Common myeloid progenitor, CD34-positive (primary cell): ENCODE data around the gene ZFAND2B.

ENCODE experiments used
- CTCF ChIA-PET: fragments of 350-600 bp; sonication (Branson Sonifier 250); formaldehyde crosslinking; loops from one replicate; lab custom pipeline; 2021; ENCODE audit warnings: antibody characterized with exemption; lab: Charles Lee
- POLR2A ChIA-PET: fragments of 350-600 bp; sonication (Branson Sonifier 250); formaldehyde crosslinking; loops from one replicate; lab custom pipeline; 2021; ENCODE audit warnings: antibody characterized with exemption; lab: Charles Lee
- DNase-seq, 3 donors: peaks; one replicate each; pipeline versions ENCODE4 v3.0.0 to v3.0.0-alpha.2; 2013
- H3K27ac ChIP-seq, 2 experiments: 1 replicate in 1 of 2; 2 replicates in 1 of 2; pipeline ENCODE4 v1.7.0; 2013; ENCODE audit warnings: inconsistent platforms in 2 of 2, low read length in 2 of 2, mild to moderate bottlenecking in 2 of 2, low read depth in 1 of 2, moderate library complexity in 1 of 2; ENCODE audit not compliant: severe bottlenecking in 2 of 2, insufficient read depth in 1 of 2, poor library complexity in 1 of 2
- H3K27me3 ChIP-seq, 5 experiments: replicated peaks in 2 of 5; 1 replicate in 3 of 5; 2 replicates in 2 of 5; pipeline versions ENCODE4 v1.6.1 to v1.7.0; 2013; ENCODE audit warnings: low read length in 4 of 5, mild to moderate bottlenecking in 2 of 5, moderate library complexity in 2 of 5, inconsistent platforms in 1 of 5; ENCODE audit not compliant: insufficient read depth in 5 of 5, control insufficient read depth in 4 of 5
- H3K36me3 ChIP-seq, 4 experiments: 1 replicate in 2 of 4; 2 replicates in 2 of 4; pipeline versions ENCODE4 v1.6.1 to v1.7.0; 2013; ENCODE audit warnings: low read length in 3 of 4, control low read depth in 1 of 4, mild to moderate bottlenecking in 1 of 4; ENCODE audit not compliant: control insufficient read depth in 4 of 4, insufficient read depth in 4 of 4
- H3K4me1 ChIP-seq, 4 experiments: 1 replicate in 3 of 4; 2 replicates in 1 of 4; pipeline versions ENCODE4 v1.6.1 to v1.7.1; 2013; ENCODE audit warnings: low read length in 3 of 4, mild to moderate bottlenecking in 3 of 4, control low read depth in 1 of 4, inconsistent platforms in 1 of 4, moderate library complexity in 1 of 4; ENCODE audit not compliant: control insufficient read depth in 4 of 4, insufficient read depth in 4 of 4; ENCODE audit errors: control extremely low read depth in 1 of 4
- H3K4me3 ChIP-seq, 7 experiments: 1 replicate in 4 of 7; 2 replicates in 3 of 7; pipeline versions ENCODE4 v1.5.1 to v1.7.0; 2013; ENCODE audit warnings: mild to moderate bottlenecking in 7 of 7, low read length in 6 of 7, moderate library complexity in 6 of 7, inconsistent platforms in 2 of 7, low read depth in 2 of 7, control low read depth in 1 of 7; ENCODE audit not compliant: insufficient read depth in 4 of 7, control insufficient read depth in 1 of 7; ENCODE audit errors: extremely low read depth in 1 of 7
- H3K9me3 ChIP-seq, 5 experiments: 1 replicate in 4 of 5; 2 replicates in 1 of 5; pipeline versions ENCODE4 v1.6.1 to v1.7.1; 2013; ENCODE audit warnings: low read length in 4 of 5, mild to moderate bottlenecking in 2 of 5, inconsistent platforms in 1 of 5, low read depth in 1 of 5, moderate library complexity in 1 of 5; ENCODE audit not compliant: control insufficient read depth in 4 of 5, insufficient read depth in 2 of 5; ENCODE audit errors: control extremely low read depth in 1 of 5
- WGBS: methylation state at CpG from one replicate; pipeline ENCODE4 v1.1.5; 2013; ENCODE audit not compliant: insufficient coverage; 5-methylcytosine and 5-hydroxymethylcytosine counted together

The ZFAND2B gene

DNA sequence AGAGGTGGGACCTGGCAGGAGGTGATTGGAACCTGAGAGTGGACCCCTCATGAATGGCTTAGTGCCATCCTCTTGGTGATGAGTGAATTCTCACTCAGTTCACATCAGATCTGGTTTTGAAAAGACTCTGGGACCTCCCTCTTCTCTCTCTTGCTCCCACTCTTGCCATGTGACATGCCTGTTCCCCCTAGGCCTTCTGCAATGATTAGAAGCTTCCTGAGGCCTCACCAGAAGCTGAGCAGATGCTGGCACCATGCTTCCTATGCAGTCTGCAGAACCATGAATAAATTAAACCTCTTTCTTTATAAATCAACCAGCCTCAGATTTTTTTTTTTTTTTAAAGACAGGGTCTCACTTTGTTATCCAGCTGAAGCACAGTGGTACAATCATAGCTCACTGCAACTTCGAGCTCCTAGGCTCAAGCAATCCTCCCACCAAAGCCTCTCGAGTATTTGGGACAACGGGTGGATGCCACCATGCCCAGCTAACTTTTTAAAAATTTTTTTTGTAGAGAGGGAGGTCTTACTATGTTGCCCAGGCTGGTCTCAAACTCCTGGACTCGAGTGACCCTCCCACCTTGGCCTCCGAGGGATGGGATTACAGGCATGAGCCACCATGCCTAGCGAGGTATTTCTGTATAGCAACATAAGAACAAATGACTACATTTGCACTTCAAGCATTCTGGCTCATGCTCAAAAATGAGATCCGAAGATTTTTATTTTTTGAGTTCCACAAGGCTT is 2.0 kb upstream of the ZFAND2B start:
- DNase-seq = no peak
- POLR2A ChIA-PET = interaction anchor here (0.7 kb wide), 1 partner anchor 28 kb away, joined by 3 read pairs; the partner anchor contains the start of gene CNPPD1
- no peaks in the 10 kb centered on the region for H3K9me3 ChIP-seq
- 86% methylated on average over 3 of the region's 7 CpGs for WGBS
- H3K4me1 ChIP-seq = peaks cover 16 to 33% (median 32%) of the 10 kb centered on the region in 4 experiments
- H3K4me3 ChIP-seq = no peak overlapping the region
- peaks cover 0 to 20% (median 4%) of the 10 kb centered on the region in 4 experiments for H3K36me3 ChIP-seq
- CTCF ChIA-PET = interaction anchor here (0.7 to 2.6 kb wide), 8 partner anchors 9 to 33 kb away, joined by 3 to 7 read pairs (median 4); partner anchors contain the start of gene CNPPD1
- no peaks in the 10 kb centered on the region for H3K27me3 ChIP-seq
- H3K27ac ChIP-seq = no peak overlapping the region

DNA sequence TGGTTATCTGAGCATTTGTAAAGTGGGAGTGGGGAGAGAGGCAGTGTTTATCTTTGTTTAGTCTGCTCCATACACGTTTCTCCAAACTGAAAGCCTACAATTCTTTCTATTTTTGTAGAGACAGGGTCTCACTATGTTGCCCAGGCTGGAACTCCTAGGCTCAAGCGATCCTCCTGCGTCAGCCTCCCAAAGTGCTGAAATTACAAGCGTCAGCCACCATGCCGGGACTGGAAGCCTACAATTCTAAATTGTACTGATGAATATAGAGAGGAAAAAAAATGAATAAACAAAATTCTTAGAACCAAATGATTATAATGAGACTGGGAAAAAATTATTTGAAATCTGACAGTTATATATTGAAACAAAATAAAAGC is 1.4 kb upstream of the ZFAND2B start:
- no peak overlapping the region for H3K4me3 ChIP-seq
- DNase-seq = no peak
- peaks cover 0 to 22% (median 4%) of the 10 kb centered on the region in 4 experiments for H3K36me3 ChIP-seq
- 100% methylated on average over 3 of the region's 5 CpGs for WGBS
- no peaks in the 10 kb centered on the region for H3K27me3 ChIP-seq
- POLR2A ChIA-PET = no interaction called here
- H3K4me1 ChIP-seq = peaks cover 22 to 39% (median 38%) of the 10 kb centered on the region in 4 experiments
- CTCF ChIA-PET = interaction anchor here (1.1 to 17.2 kb wide), 5 partner anchors 20 to 32 kb away, joined by 4 to 238 read pairs (median 4); partner anchors contain the start of genes CNPPD1 and SLC23A3
- H3K27ac ChIP-seq = no peak overlapping the region
- no peaks in the 10 kb centered on the region for H3K9me3 ChIP-seq

DNA sequence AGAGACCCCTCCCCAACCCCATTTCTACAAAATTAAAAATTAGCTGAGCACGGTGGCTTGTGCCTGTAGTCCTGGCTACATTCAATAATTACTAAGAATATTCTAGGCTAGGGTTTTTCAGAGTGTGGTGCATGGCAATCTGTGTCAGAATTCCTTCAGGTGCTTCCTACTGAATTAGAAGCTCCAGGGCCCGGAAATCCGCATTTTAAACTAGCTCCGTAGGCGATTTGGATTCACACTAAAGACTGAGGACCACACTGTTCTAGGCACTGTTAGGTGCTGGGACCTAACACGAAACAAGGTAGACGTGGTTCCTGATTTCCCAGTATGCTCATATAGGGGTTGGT is 628 bp upstream of the ZFAND2B start:
- ChIA-PET CTCF (interaction anchor here (0.6 to 17.2 kb wide), 10 partner anchors 11 to 319 kb away, joined by 3 to 238 read pairs (median 4); partner anchors contain the start of genes CNPPD1, NHEJ1 and SLC23A3), POLR2A (interaction anchor here (1.3 to 1.8 kb wide), 3 partner anchors 23 to 49 kb away, joined by 4 to 6 read pairs (median 4); partner anchors contain the start of genes ANKZF1 and ATG9A)
- no peak for DNase-seq
- Histone ChIP-seq H3K4me3 (peak overlapping the region; percentile 38 to 90 (median 78)), H3K36me3 (peaks cover 0 to 25% (median 4%) of the 10 kb centered on the region in 4 experiments), H3K27ac (peak overlapping the region in 1 of 2 experiments; percentile 89), H3K4me1 (peaks cover 23 to 47% (median 46%) of the 10 kb centered on the region in 4 experiments), H3K27me3 (no peaks in the 10 kb centered on the region), H3K9me3 (no peaks in the 10 kb centered on the region)
- WGBS = 19% methylated on average over 6 of the region's 7 CpGs

DNA sequence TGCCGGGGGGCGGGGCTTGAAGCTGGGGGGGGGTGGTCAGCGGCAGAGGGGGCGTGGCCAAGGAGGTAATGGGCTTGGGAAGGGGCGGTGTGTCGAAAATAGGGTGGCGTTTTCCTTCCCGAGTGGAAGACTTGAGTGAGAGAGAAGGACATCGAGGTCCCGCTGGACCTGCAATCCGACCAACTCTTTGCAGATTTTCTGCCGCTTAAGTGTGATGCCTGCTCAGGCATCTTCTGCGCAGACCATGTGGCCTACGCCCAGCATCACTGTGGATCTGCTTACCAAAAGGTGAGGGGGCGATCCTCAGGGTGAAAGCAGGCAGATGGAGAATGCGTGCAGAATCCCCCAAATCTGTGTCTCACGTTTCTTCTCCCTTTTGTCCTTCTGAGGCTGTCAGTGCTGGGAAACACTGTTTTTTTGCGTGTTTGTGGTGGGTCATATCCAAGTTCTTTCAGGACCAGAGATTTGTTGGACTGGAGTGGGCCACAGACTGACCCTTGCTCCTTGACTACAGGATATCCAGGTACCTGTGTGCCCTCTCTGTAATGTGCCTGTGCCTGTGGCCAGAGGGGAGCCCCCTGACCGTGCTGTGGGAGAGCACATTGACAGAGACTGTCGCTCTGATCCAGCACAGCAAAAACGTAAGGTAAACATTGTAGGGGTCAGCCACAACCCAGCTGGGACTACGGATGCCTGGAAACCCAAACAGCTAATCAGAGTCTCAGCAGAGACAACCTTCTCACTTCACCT is 727 bp downstream of the ZFAND2B start:
- 25% methylated on average over 17 of the region's 22 CpGs for WGBS
- peaks cover 23 to 52% (median 51%) of the 10 kb centered on the region in 4 experiments for H3K4me1 ChIP-seq
- no peaks in the 10 kb centered on the region for H3K9me3 ChIP-seq
- no peaks in the 10 kb centered on the region for H3K27me3 ChIP-seq
- peaks cover 0 to 25% (median 4%) of the 10 kb centered on the region in 4 experiments for H3K36me3 ChIP-seq
- H3K4me3 ChIP-seq = peak overlapping the region in 6 of 7 experiments; percentile 61 to 90 (median 76)
- peak overlapping the region; percentile 34 to 89 for H3K27ac ChIP-seq
- DNase-seq = no peak
- POLR2A ChIA-PET = interaction anchor here (1.3 to 1.8 kb wide), 2 partner anchors 22 to 36 kb away, joined by 4 to 6 read pairs; partner anchors contain the start of genes ANKZF1 and ATG9A
- CTCF ChIA-PET = interaction anchor here (0.6 to 17.2 kb wide), 11 partner anchors 11 to 88 kb away, joined by 3 to 238 read pairs (median 4); partner anchors contain the start of genes ABCB6, CNPPD1, NHEJ1 and SLC23A3

DNA sequence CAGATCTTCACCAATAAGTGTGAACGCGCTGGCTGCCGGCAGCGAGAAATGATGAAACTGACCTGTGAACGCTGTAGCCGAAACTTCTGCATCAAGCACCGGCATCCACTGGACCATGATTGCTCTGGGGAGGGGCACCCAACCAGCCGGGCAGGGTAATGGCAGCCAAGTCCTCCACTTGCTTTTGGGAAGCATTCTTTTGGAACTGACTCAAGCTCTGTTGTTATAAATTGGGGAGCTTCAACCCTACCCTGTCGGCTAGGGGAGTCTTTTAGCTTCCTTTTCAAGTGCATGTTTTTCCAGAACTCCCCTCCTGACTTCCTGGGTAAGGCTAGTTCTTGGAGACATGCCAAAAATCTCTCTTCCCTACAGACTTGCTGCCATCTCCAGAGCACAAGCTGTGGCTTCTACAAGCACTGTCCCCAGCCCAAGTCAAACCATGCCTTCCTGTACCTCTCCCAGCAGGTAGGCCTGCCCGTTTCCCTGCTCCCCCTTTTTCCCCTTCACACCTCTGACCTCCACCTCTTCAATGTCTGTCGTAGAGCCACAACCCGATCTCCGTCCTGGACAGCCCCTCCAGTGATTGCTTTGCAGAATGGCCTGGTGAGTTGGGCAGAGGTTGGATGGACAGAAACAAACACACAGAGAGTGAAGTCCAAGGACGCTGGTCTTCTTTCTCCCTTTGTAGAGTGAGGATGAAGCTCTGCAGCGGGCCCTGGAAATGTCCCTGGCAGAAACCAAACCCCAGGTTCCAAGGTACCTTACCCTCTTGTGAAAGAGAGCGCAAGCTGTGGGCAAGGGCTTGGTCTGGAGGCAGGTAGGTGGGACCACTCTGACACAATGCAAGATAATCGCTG is 1.5 kb downstream of the ZFAND2B start:
- WGBS = 81% methylated on average over 11 of the region's 17 CpGs
- Histone ChIP-seq H3K27ac (peak overlapping the region in 1 of 2 experiments; percentile 69), H3K27me3 (no peaks in the 10 kb centered on the region), H3K4me1 (peaks cover 23 to 52% (median 51%) of the 10 kb centered on the region in 4 experiments), H3K4me3 (peak overlapping the region in 6 of 7 experiments; percentile 33 to 90 (median 76)), H3K36me3 (peaks cover 2 to 25% (median 6%) of the 10 kb centered on the region in 4 experiments), H3K9me3 (no peaks in the 10 kb centered on the region)
- CTCF ChIA-PET = interaction anchor here (0.9 to 17.2 kb wide), 11 partner anchors 9 to 87 kb away, joined by 3 to 238 read pairs (median 4); partner anchors contain the start of genes ABCB6, CNPPD1, NHEJ1 and SLC23A3
- no peak for DNase-seq
- POLR2A ChIA-PET = no interaction called here
